Daoy (cell line): Measurements from ENCODE around the gene RELN. TPM values are rescaled to one million over a fixed set of nuclear protein-coding genes. Genes with fewer than 3 reads are reported as not detected.

Source experiments
- DNase-seq: peaks from one replicate; pipeline ENCODE4 v3.0.0-alpha.2; 2015; ENCODE audit warnings: low read depth
- total RNA-seq: library from RNA; depleted of rRNA; stranded (reverse); fragments of >200 nt; shearing (Covaris generic); gene quantifications from 2 replicates; pipeline ENCODE4 v1.2.3, GENCODE V29; 2014

Gene RELN
- total RNA-seq, 1 experiment from 2014 or later = 1.7 TPM

GRCh38 chr7:103990991-103991390, 1.5 kb upstream of the RELN start:
- no peak for DNase-seq

- DNase-seq = peak; percentile 83
Measured at GRCh38 chr7:103989785-103990767, 618 bp upstream of the RELN start.

DNA sequence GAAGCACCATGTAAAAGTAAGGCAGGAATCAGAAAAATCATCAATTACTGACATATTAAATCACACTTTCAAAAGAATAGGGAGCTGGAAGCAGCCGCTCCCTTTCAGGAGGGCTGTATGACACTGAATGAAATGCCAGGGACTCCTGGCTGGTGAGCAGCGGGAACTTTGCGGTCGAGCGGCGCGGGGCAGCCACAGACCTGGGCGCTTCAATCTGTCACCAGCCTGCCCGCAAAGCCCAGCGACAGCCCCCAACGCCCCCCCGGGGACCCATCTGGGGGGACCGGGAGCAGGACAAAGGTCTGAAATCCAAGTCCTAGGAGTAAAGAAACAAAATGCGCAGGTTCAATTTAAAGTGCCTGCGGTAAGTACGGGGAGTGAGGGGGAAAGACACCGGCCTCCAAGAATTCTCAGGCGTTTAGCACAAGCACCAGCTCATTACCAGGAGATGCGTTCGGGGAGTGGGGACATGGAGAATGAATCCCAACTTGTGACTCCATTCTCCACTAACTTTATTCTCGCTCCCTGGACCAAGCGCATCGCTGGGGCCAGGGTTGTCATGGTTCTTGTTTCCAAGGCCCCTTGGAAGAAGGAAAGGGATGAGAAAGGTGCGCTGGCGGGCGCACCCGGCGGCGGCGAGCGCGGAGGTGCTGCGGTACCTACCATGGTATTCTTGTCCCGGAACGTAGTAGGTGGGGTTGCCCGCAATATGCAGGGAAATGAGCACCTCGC, 824 bp downstream of the RELN start:
- peak; percentile 33 for DNase-seq

DNA sequence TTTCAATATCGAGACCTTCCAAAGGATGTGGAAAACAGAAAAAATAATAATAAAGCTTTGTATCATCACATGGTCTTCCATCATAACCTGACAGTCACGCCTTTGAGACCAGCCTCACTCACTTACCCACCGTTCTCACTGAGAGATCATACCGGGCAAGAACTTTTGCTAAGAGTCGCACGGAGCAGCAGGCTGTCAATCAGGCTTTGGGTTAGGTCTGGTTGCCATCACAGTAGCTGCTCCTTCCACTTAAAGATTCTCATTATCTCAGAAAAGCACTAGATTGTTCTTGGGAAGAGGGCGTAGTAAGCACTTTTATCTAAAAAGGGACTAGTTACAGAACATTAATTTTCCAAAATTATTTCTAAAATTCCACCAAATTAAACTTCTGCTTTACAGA, 2.0 kb downstream of the RELN start:
- DNase-seq = no peak

GRCh38 chr7:103985565-103986126, 3.8 kb downstream of the RELN start:
- DNase-seq = no peak

- DNase-seq = no peak
Measured at GRCh38 chr7:103984050-103984449, 5.4 kb downstream of the RELN start.

DNA sequence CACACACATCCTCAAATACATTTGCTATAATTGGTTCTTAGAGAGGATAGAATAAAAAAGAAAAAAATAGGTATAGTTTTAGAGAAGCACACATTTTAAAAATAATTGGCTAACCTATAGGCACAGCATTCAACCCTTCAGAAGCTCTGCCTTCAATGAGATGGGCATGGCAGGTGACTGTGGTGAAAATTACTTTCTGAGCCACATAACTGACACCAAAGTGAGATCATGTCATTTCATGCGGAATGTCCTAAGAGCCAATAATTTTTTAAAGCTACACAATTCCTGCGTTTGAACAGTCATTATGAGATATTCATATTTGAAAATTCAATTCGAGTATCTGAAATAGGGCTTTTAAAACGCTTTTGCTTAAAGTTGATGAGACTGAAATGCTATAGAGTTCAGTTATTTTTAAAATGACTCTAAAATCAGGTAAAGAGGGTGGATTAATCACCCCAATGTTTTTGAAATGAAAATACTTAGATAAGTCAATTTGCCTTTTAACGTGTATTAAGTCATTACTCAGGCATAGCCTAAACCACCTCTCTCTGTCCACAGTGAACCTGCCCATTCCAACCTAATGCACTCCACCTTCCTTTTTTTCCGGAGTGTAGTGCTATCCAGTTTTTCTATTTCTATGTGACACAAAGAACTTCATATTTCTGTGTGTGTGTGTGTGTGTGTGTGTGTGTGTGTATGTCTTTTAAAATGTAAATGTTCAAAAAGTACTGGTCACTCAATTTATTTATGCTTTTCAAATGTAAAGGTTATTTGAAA, 6.1 kb downstream of the RELN start:
- DNase-seq = no peak

GRCh38 chr7:103981003-103981423, 8.4 kb downstream of the RELN start:
- DNase-seq = no peak

- no peak for DNase-seq
Measured at GRCh38 chr7:103972779-103973434, 16.6 kb downstream of the RELN start.

- no peak for DNase-seq
Measured at GRCh38 chr7:103967401-103967800, 22.1 kb downstream of the RELN start.

- no peak for DNase-seq
Measured at GRCh38 chr7:103966593-103967277, 22.7 kb downstream of the RELN start.

GRCh38 chr7:103964269-103964668, 25.2 kb downstream of the RELN start:
- no peak for DNase-seq

DNA sequence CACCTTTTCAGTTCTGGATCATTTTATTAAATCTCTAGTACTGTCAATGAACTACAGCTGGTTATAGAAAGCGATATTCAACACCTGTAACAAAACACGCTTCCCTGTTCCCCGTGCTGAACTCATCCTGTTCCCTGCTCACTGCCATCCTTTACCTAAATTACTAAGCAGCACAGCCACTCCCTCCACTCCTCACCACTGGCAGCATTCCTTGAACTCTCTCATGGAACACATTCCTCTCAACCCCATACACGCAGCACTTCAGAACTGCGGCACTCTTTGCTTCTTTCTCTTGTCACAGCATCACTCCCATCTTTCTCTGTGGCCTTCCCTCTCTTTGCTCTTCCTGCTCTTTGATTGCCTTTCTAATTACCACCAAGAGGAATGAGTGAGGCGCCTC, 27.4 kb downstream of the RELN start:
- peak; percentile 19 for DNase-seq

DNA sequence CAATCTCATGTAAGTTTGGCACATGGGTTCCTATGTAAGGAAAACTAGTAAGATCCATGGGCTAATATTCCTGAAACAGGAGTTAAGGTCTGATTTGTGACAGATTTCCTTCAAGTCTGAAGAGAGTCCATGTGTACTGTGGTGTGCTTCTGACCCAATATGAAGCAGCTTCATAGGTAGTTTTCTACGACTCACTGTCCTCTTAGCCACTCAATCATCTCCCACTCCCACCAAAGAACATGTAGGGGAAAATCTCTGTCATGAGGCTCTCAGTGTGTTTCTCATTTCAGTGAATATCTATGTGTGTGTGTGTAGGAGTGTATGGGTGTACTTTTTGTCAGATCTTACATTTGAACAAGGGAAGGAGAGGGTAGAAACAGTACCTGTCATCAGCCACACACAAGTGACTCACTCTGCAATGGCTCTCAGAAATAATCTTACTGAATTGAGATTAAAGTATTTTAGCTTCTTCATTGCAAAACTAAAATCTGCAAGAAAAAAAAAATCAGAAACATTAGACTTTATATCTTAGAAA, 31.1 kb downstream of the RELN start:
- no peak for DNase-seq

GRCh38 chr7:103955985-103956384, 33.5 kb downstream of the RELN start:
- no peak for DNase-seq

DNA sequence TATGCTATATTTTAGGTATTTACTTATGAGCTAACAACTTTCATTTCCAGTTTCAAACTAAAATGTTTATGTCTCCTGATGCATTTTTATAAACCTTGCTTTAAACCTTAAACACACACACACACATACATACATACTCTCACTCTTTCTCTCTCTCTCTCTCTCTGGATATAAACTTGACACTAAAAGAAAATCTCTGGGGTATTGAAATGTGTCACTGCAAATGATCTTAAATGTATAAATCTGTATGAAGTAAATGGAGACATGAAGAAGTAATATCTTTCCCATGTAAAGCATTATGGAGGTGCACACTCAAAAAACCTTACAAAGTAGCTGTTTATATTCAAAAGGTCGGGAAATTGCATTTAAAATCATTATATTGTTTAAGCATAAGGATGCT, 37.0 kb downstream of the RELN start:
- DNase-seq = no peak

DNA sequence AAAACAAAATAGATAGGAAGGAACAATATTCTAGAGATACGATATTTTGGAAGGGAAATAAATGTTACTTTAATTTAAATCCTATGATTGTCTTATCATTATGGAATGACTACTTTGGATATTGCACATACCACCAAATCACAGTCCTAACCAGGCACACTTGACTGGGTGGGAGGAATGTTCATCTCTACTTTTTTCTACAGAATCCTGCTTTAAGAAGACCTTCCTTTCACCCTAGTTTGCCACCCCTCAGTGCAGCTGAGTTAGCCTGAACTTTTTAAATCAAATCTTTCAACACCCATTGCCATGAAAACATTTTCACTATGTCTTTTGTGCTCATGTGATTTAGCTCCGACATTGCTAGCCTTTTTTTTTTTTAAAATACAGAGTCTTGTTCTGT, 38.1 kb downstream of the RELN start:
- no peak for DNase-seq

DNA sequence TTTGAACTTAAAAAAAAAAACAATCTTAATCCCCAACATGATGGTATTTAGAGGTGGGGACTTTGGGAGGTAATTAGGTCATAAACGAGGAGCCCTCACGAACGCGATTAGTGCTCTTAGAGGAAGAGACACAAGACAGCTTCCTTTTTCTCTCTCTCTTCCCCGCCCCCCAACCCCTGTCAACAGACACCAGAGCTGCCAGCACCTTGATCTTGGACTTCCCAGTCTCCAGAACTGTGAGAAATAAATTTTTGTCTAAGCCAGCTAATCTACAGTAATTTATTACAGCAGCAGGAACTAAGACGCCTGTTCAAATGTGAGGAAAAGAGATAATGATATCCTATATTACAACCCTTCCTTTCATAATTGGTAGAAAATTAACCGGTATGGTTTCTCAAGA, 40.1 kb downstream of the RELN start:
- DNase-seq = no peak

DNA sequence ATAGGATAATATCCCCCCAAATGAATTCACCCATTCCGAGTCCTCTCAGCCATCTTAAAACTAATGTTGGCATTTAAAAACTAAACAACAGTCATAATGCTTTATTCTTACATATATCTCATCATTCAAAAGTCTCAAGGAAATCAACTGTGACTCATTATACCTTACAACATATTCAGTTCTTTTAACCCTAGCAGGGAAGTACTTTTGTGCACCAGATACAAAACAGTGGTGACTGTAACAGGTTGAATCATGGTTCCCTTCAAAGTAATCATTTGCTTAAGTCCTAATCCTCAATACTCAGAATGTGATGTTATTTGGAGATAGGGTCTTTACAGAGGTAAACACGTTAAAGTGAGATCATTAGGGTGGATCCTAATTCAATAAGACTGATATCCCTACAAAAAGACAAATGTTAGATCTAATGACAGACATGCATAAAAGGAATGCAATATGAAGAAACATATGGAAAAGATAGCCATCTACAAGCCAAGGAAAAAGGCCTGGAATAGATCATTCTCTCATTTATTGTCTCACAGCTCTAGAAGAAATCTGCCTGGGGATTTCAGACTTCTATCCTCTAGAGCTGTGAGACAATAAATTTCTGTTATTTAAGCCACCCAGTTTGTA, 42.3 kb downstream of the RELN start:
- no peak for DNase-seq
